IMR-90 (cell line): ENCODE measurements around the gene SCTR. TPM values are rescaled to one million over a fixed set of nuclear protein-coding genes. Genes with fewer than 3 reads are reported as not detected.

Experiments
- ATAC-seq: fragments of 200-7000 bp; cut with Tn5 transposase; 2 replicates; pipeline ENCODE4 v1.9.1; 2020; ENCODE audit warnings: low read depth, mild to moderate bottlenecking, moderate library complexity
- BruUV-seq: library from RNA; stranded (reverse); fragments of 400-500 nt; replicated peaks from 2 replicates; lab custom pipeline; 2021; lab: Mats Ljungman, UMichigan
- CTCF ChIA-PET: fragments of 300-600 bp; formaldehyde crosslinking; extraction: SDS; loops from one replicate; lab custom pipeline; 2021; ENCODE audit warnings: antibody characterized with exemption; lab: Yijun Ruan, JAX
- POLR2A ChIA-PET: fragments of 300-600 bp; sonication (Branson Sonifier 250); formaldehyde crosslinking; loops from one replicate; lab custom pipeline; 2022; ENCODE audit warnings: antibody characterized with exemption; ENCODE audit not compliant: unreplicated experiment; lab: Charles Lee
- DNase-seq: peaks from one replicate; pipeline ENCODE4 v3.0.0; 2013
- H2AFZ ChIP-seq: replicated peaks from 2 replicates; pipeline ENCODE3; 2013; ENCODE audit warnings: low read length, mild to moderate bottlenecking; ENCODE audit not compliant: poor library complexity
- H2AK5ac ChIP-seq: 2 replicates; pipeline ENCODE4 v1.6.1; 2013; ENCODE audit warnings: low read depth, low read length, inconsistent platforms
- H2AK9ac ChIP-seq: replicated peaks from 2 replicates; pipeline ENCODE3; 2013; ENCODE audit warnings: mild to moderate bottlenecking, low read depth, low read length, moderate library complexity; ENCODE audit not compliant: poor library complexity
- H2BK120ac ChIP-seq: 2 replicates; pipeline ENCODE4 v1.6.1; 2013; ENCODE audit warnings: low read depth, low read length, inconsistent platforms
- H2BK15ac ChIP-seq: 3 replicates; pipeline ENCODE4 v1.6.1; 2013; ENCODE audit warnings: low read depth, low read length, inconsistent platforms
- H2BK20ac ChIP-seq: 2 replicates; pipeline ENCODE4 v1.6.1; 2013; ENCODE audit warnings: low read depth, mild to moderate bottlenecking, inconsistent platforms, low read length, moderate library complexity
- H2BK5ac ChIP-seq: 2 replicates; pipeline ENCODE4 v1.6.1; 2013; ENCODE audit warnings: mild to moderate bottlenecking, low read depth, low read length, inconsistent platforms; ENCODE audit not compliant: poor library complexity, severe bottlenecking
- H3K14ac ChIP-seq: replicated peaks from 2 replicates; pipeline ENCODE4 v1.6.1; 2013; ENCODE audit warnings: low read depth, low read length, inconsistent platforms
- H3K18ac ChIP-seq: 2 replicates; pipeline ENCODE4 v1.6.1; 2013; ENCODE audit warnings: low read depth, low read length, control low read depth
- H3K23ac ChIP-seq: 2 replicates; pipeline ENCODE4 v1.6.1; 2013; ENCODE audit warnings: low read depth, low read length, inconsistent platforms
- H3K27ac ChIP-seq: 2 replicates; pipeline ENCODE4 v1.5.1; 2013; ENCODE audit warnings: mild to moderate bottlenecking, control low read depth, low read length; ENCODE audit not compliant: insufficient read depth
- H3K27me3 ChIP-seq: 2 replicates; pipeline ENCODE4 v1.6.1; 2013; ENCODE audit warnings: low read length; ENCODE audit not compliant: control insufficient read depth, insufficient read depth
- H3K36me3 ChIP-seq: 2 replicates; pipeline ENCODE4 v1.6.1; 2013; ENCODE audit warnings: low read length, mixed read lengths; ENCODE audit not compliant: control insufficient read depth, insufficient read depth
- H3K4ac ChIP-seq: 2 replicates; pipeline ENCODE4 v1.6.1; 2013; ENCODE audit warnings: low read depth, low read length, inconsistent platforms
- H3K4me1 ChIP-seq: 2 replicates; pipeline ENCODE4 v1.6.1; 2013; ENCODE audit warnings: low read length, mixed read lengths; ENCODE audit not compliant: control insufficient read depth, insufficient read depth
- H3K4me2 ChIP-seq: 2 replicates; pipeline ENCODE4 v1.6.1; 2013; ENCODE audit warnings: low read depth, mild to moderate bottlenecking, control low read depth, low read length, moderate library complexity
- H3K4me3 ChIP-seq: 2 replicates; pipeline ENCODE4 v1.5.1; 2013; ENCODE audit warnings: low read depth, mild to moderate bottlenecking, control low read depth, low read length, moderate library complexity; ENCODE audit not compliant: insufficient read depth
- H3K56ac ChIP-seq: 2 replicates; pipeline ENCODE4 v1.6.1; 2013; ENCODE audit warnings: low read length, inconsistent platforms; ENCODE audit not compliant: insufficient read depth; ENCODE audit errors: extremely low read depth
- H3K79me1 ChIP-seq, 2 experiments: 2 replicates each; pipeline ENCODE4 v1.6.1; 2013; ENCODE audit warnings: low read length in 2 of 2, inconsistent platforms in 1 of 2, low read depth in 1 of 2
- H3K9ac ChIP-seq: 2 replicates; pipeline ENCODE4 v1.6.1; 2013; ENCODE audit warnings: low read depth, low read length, control low read depth
- H3K9me1 ChIP-seq: 2 replicates; pipeline ENCODE4 v1.6.1; 2013; ENCODE audit warnings: low read length, inconsistent platforms; ENCODE audit not compliant: insufficient read depth
- H3K9me3 ChIP-seq: 2 replicates; pipeline ENCODE4 v1.6.1; 2013; ENCODE audit warnings: low read length; ENCODE audit not compliant: control insufficient read depth, insufficient read depth
- H4K20me1 ChIP-seq: 2 replicates; pipeline ENCODE4 v1.6.1; 2013; ENCODE audit warnings: low read length, inconsistent platforms; ENCODE audit not compliant: insufficient read depth
- H4K5ac ChIP-seq: 2 replicates; pipeline ENCODE4 v1.6.1; 2013; ENCODE audit warnings: mild to moderate bottlenecking, low read depth, low read length, control low read depth
- H4K8ac ChIP-seq, 2 experiments: 2 replicates each; pipeline ENCODE4 v1.6.1; 2013; ENCODE audit warnings: low read depth in 2 of 2, low read length in 2 of 2, control low read depth in 1 of 2, inconsistent platforms in 1 of 2
- H4K91ac ChIP-seq: 2 replicates; pipeline ENCODE4 v1.6.1; 2013; ENCODE audit warnings: low read depth, low read length, inconsistent platforms; ENCODE audit not compliant: insufficient read depth
- BHLHE40 ChIP-seq: fragments of 150-350 bp; IDR thresholded peaks from 2 replicates; pipeline ENCODE4 v1.6.1; 2016; ENCODE audit warnings: mild to moderate bottlenecking, low read depth, low read length
- CEBPB ChIP-seq: IDR thresholded peaks from 2 replicates; pipeline ENCODE4 v1.6.1; 2012; ENCODE audit warnings: low read depth, low read length, improper control_type of control experiment
- CHD1 ChIP-seq: IDR thresholded peaks from 2 replicates; pipeline ENCODE4 v1.6.1; 2012; ENCODE audit warnings: low read depth, low read length, improper control_type of control experiment
- FOS ChIP-seq: fragments of 150-350 bp; IDR thresholded peaks from 2 replicates; pipeline ENCODE4 v1.6.1; 2016; ENCODE audit warnings: low read depth, low read length
- MAFK ChIP-seq: IDR thresholded peaks from 2 replicates; pipeline ENCODE4 v1.6.1; 2012; ENCODE audit warnings: low read depth, low read length, improper control_type of control experiment
- MAZ ChIP-seq: IDR thresholded peaks from 2 replicates; pipeline ENCODE4 v1.6.1; 2012; ENCODE audit warnings: low read depth, mild to moderate bottlenecking, low read length, improper control_type of control experiment, moderate library complexity, borderline replicate concordance
- MXI1 ChIP-seq: IDR thresholded peaks from 2 replicates; pipeline ENCODE4 v1.6.1; 2012; ENCODE audit warnings: low read depth, mild to moderate bottlenecking, low read length, moderate library complexity, borderline replicate concordance
- NFE2L2 ChIP-seq: fragments of 150-350 bp; IDR thresholded peaks from 2 replicates; pipeline ENCODE4 v1.6.1; 2016; ENCODE audit warnings: low read depth, mild to moderate bottlenecking, low read length
- POLR2A ChIP-seq: IDR thresholded peaks from 2 replicates; pipeline ENCODE4 v1.6.1; 2012; ENCODE audit warnings: mild to moderate bottlenecking, low read depth, low read length
- RAD21 ChIP-seq: IDR thresholded peaks from 2 replicates; pipeline ENCODE4 v1.6.1; 2012; ENCODE audit warnings: low read length, improper control_type of control experiment
- RCOR1 ChIP-seq: IDR thresholded peaks from 2 replicates; pipeline ENCODE4 v1.6.1; 2012; ENCODE audit warnings: mild to moderate bottlenecking, low read length, improper control_type of control experiment; ENCODE audit not compliant: insufficient replicate concordance
- RFX5 ChIP-seq: IDR thresholded peaks from 2 replicates; pipeline ENCODE4 v1.8.0; 2012; ENCODE audit warnings: low read depth, mild to moderate bottlenecking, low read length, moderate library complexity
- SMC3 ChIP-seq: fragments of 150-350 bp; IDR thresholded peaks from 2 replicates; pipeline ENCODE4 v1.6.1; 2016; ENCODE audit warnings: low read depth, mild to moderate bottlenecking, antibody characterized with exemption, low read length, moderate library complexity
- WGBS, 2 experiments: methylation state at CpG; one replicate each; pipeline versions ENCODE4 v1.1.5 to v1.1.7; 2013; ENCODE audit warnings: missing lambda C conversion rate in 2 of 2; ENCODE audit not compliant: insufficient read length in 1 of 2; ENCODE audit errors: extremely low coverage in 2 of 2; 5-methylcytosine and 5-hydroxymethylcytosine counted together
- dilution Hi-C: fragments of 300-500 bp; cut with HindIII; formaldehyde crosslinking; loops from one replicate; pipeline ENCODE4 v1.14.3; 2018; ENCODE audit warnings: low sequenced_read_pairs; ENCODE audit not compliant: unreplicated experiment
- in situ Hi-C: fragments of 300-500 bp; cut with MboI; formaldehyde crosslinking; loops from 3 replicates; pipeline ENCODE4 v1.14.3; 2019; ENCODE audit warnings: low sequenced_read_pairs, inconsistent platforms, mixed read lengths
- intact Hi-C: fragments of 100-400 bp; cut with micrococcal nuclease; formaldehyde crosslinking; loops from 2 replicates; pipeline ENCODE4 v1.10.0; 2022
- polyA plus RNA-seq, 3 experiments: library from polyadenylated mRNA; depleted of rRNA; stranded (reverse); fragments of >200 nt; gene quantifications; 2 replicates each; pipeline ENCODE4 v1.2.3, GENCODE V29; 2012; ENCODE audit warnings: low replicate concordance in 1 of 3
- total RNA-seq: library from RNA; depleted of rRNA; stranded (reverse); fragments of >200 nt; gene quantifications from 2 replicates; pipeline ENCODE4 v1.2.3, GENCODE V29; 2012
- TF ChIP-seq, protein P1 (sequence below): fragments of 150-350 bp; IDR thresholded peaks from 2 replicates; pipeline ENCODE4 v1.6.1; 2016; ENCODE audit warnings: low read depth, mild to moderate bottlenecking, low read length, moderate library complexity, borderline replicate concordance
- TF ChIP-seq, protein P2 (sequence below): fragments of 150-350 bp; IDR thresholded peaks from 2 replicates; pipeline ENCODE4 v1.6.1; 2017; ENCODE audit warnings: mild to moderate bottlenecking, antibody characterized with exemption, low read length, low read depth
- TF ChIP-seq, protein P3 (sequence below): conservative IDR thresholded peaks from 2 replicates; pipeline ENCODE4 v1.5.1; 2012; ENCODE audit warnings: mild to moderate bottlenecking, low read depth, low read length, improper control_type of control experiment

SCTR gene
- total and polyA plus RNA-seq, 2 of the 4 experiments (the other 2 are of a cell fraction) = not detected

DNA sequence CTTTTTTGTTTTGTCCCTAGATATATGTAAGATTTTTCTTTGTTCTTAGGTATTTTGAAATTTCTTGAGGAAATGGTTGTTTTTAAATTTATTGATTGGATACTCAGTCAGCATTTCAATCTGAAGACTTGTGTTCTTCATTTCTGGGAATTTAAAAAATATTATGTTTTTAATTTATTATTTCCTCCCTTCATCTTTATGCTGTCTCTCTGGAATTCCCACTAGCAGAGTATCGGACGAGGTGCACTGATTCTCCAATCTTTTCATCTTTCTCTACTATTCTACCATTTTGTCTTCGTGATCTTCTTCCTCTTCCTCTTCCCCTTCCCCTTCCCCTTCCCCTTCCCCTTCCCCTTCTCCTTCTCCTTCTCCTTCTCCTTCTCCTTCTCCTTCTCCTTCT, 12.3 kb downstream of the SCTR start:
- dilution Hi-C loops = no loop called here

More for the DNA sequence above, 12.3 kb downstream of the SCTR start:
- no peaks in the 10 kb centered on the region for H3K27me3 ChIP-seq
- no peaks in the 10 kb centered on the region for H3K4me1 ChIP-seq
- in situ Hi-C loops (no loop called here), intact Hi-C loops (no loop called here)
- no TSS peak for BruUV-seq
- H3K4ac ChIP-seq = no peak overlapping the region
- no peak overlapping the region for H3K27ac ChIP-seq
- POLR2A ChIA-PET = no interaction called here
- CTCF ChIA-PET = no interaction called here
- H3K79me1 ChIP-seq = no peaks in the 10 kb centered on the region
- H2BK5ac ChIP-seq = no peak overlapping the region
- no peak overlapping the region for H4K5ac ChIP-seq
- H2AK5ac ChIP-seq = no peak overlapping the region
- H3K23ac ChIP-seq = no peak overlapping the region
- no peak overlapping the region for H2BK120ac ChIP-seq
- no peak overlapping the region for H4K91ac ChIP-seq
- no peak overlapping the region for H3K4me3 ChIP-seq
- no peaks in the 10 kb centered on the region for H3K9me1 ChIP-seq
- H2BK15ac ChIP-seq = no peak overlapping the region
- no peak overlapping the region for H3K9ac ChIP-seq
- H2AK9ac ChIP-seq = no peak overlapping the region
- TF ChIP-seq RFX5 (no peak), POLR2A (no peak), FOS (no peak), MAZ (no peak), NFE2L2 (no peak), MAFK (no peak), MXI1 (no peak), RCOR1 (no peak), BHLHE40 (no peak), SMC3 (no peak), CHD1 (no peak), RAD21 (no peak), CEBPB (no peak)
- TF ChIP-seq, protein P1, sequence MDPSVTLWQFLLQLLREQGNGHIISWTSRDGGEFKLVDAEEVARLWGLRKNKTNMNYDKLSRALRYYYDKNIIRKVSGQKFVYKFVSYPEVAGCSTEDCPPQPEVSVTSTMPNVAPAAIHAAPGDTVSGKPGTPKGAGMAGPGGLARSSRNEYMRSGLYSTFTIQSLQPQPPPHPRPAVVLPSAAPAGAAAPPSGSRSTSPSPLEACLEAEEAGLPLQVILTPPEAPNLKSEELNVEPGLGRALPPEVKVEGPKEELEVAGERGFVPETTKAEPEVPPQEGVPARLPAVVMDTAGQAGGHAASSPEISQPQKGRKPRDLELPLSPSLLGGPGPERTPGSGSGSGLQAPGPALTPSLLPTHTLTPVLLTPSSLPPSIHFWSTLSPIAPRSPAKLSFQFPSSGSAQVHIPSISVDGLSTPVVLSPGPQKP = no peak
- TF ChIP-seq, protein P2, sequence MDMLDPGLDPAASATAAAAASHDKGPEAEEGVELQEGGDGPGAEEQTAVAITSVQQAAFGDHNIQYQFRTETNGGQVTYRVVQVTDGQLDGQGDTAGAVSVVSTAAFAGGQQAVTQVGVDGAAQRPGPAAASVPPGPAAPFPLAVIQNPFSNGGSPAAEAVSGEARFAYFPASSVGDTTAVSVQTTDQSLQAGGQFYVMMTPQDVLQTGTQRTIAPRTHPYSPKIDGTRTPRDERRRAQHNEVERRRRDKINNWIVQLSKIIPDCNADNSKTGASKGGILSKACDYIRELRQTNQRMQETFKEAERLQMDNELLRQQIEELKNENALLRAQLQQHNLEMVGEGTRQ = no peak
- TF ChIP-seq, protein P3, sequence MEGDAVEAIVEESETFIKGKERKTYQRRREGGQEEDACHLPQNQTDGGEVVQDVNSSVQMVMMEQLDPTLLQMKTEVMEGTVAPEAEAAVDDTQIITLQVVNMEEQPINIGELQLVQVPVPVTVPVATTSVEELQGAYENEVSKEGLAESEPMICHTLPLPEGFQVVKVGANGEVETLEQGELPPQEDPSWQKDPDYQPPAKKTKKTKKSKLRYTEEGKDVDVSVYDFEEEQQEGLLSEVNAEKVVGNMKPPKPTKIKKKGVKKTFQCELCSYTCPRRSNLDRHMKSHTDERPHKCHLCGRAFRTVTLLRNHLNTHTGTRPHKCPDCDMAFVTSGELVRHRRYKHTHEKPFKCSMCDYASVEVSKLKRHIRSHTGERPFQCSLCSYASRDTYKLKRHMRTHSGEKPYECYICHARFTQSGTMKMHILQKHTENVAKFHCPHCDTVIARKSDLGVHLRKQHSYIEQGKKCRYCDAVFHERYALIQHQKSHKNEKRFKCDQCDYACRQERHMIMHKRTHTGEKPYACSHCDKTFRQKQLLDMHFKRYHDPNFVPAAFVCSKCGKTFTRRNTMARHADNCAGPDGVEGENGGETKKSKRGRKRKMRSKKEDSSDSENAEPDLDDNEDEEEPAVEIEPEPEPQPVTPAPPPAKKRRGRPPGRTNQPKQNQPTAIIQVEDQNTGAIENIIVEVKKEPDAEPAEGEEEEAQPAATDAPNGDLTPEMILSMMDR = no peak
- H3K18ac ChIP-seq = no peak overlapping the region
- no peak overlapping the region for H2AFZ ChIP-seq
- DNase-seq (no peak), ATAC-seq (no peak)
- no peaks in the 10 kb centered on the region for H3K9me3 ChIP-seq
- no peak overlapping the region for H2BK20ac ChIP-seq
- H3K36me3 ChIP-seq = no peaks in the 10 kb centered on the region
- no peak overlapping the region for H4K8ac ChIP-seq
- no peak overlapping the region for H3K14ac ChIP-seq
- WGBS, 2 experiments = 60% methylated on average over 1 of the region's 3 CpGs; no CpG with 5 or more reads in 1 of the 2 experiments
- no peak overlapping the region for H3K4me2 ChIP-seq
- H4K20me1 ChIP-seq = no peaks in the 10 kb centered on the region
- H3K56ac ChIP-seq = no peak overlapping the region
